K562 (cell line): ENCODE measurements around the gene NTN1. TPM values are rescaled to one million over a fixed set of nuclear protein-coding genes. Genes with fewer than 3 reads are reported as not detected.

Source experiments
- ATAC-seq: fragments of 200-7000 bp; cut with Tn5 transposase; 3 replicates; pipeline ENCODE4 v1.9.1; 2020; ENCODE audit warnings: moderate library complexity
- BruUV-seq: library from RNA; stranded (reverse); fragments of 400-500 nt; replicated peaks from 2 replicates; lab custom pipeline; 2021; lab: Mats Ljungman, UMichigan
- CTCF ChIA-PET: fragments of 300-600 bp; formaldehyde crosslinking; extraction: SDS; loops from one replicate; lab custom pipeline; 2021; ENCODE audit warnings: low intra/inter-chr PET ratio; lab: Yijun Ruan, JAX
- POLR2A ChIA-PET: fragments of 300-600, 350-650 bp; sonication (Branson Sonifier 250); formaldehyde crosslinking; extraction: SDS; loops from one replicate; lab custom pipeline; 2021; ENCODE audit warnings: antibody characterized with exemption, inconsistent platforms; lab: Yijun Ruan, JAX
- DNase-seq, 4 experiments: peaks; one replicate each; pipeline versions ENCODE4 v3.0.0 to v3.0.0-alpha.2; 2011 to 2018; ENCODE audit warnings: low spot score in 3 of 4, mixed read lengths in 3 of 4; ENCODE audit errors: extremely low read depth in 1 of 4
- FAIRE-seq: peaks from 2 replicates; lab custom pipeline; 2011; peaks lifted over from hg19 to GRCh38; lab: Jason Lieb, UNC
- H2AFZ ChIP-seq: 2 replicates; pipeline ENCODE4 v1.6.0; 2011; ENCODE audit warnings: low read depth, low read length, control low read depth, inconsistent platforms
- H3K27ac ChIP-seq: fragments of 200-600 bp; 3 replicates; pipeline ENCODE4 v1.8.0; 2011; ENCODE audit warnings: low read depth, mild to moderate bottlenecking, control low read depth, inconsistent platforms, low read length, moderate library complexity, mixed read lengths; ENCODE audit errors: extremely low read depth
- H3K27me3 ChIP-seq, 2 experiments: fragments of 300-600 bp in 1 of 2; 2 replicates in 1 of 2; 3 replicates in 1 of 2; pipeline versions ENCODE4 v1.6.0 to v1.8.0; 2011; ENCODE audit warnings: inconsistent platforms in 2 of 2, low read length in 2 of 2, mild to moderate bottlenecking in 1 of 2, mixed read lengths in 1 of 2, moderate library complexity in 1 of 2; ENCODE audit not compliant: control insufficient read depth in 2 of 2, insufficient read depth in 2 of 2
- H3K36me3 ChIP-seq: fragments of 300-600 bp; 3 replicates; pipeline ENCODE4 v1.8.0; 2011; ENCODE audit warnings: mild to moderate bottlenecking, low read length, inconsistent platforms; ENCODE audit not compliant: control insufficient read depth, insufficient read depth
- H3K4me1 ChIP-seq, 2 experiments: fragments of 200-600 bp in 1 of 2; replicated peaks in 1 of 2; 2 replicates in 1 of 2; 3 replicates in 1 of 2; pipeline versions ENCODE4 v1.5.1 to v1.8.0; 2011; ENCODE audit warnings: inconsistent platforms in 2 of 2, low read length in 2 of 2, mild to moderate bottlenecking in 1 of 2, mixed read lengths in 1 of 2, moderate library complexity in 1 of 2; ENCODE audit not compliant: control insufficient read depth in 2 of 2, insufficient read depth in 2 of 2
- H3K4me2 ChIP-seq: 2 replicates; pipeline ENCODE4 v1.6.1; 2011; ENCODE audit warnings: low read length, control low read depth, inconsistent platforms, mixed read lengths; ENCODE audit not compliant: insufficient read depth
- H3K4me3 ChIP-seq: fragments of 200-600 bp; sonication (generic), shearing (Covaris generic); 2 replicates; pipeline ENCODE4 v1.5.1; 2016; ENCODE audit warnings: control low read depth, inconsistent platforms
- H3K79me2 ChIP-seq: fragments of 200-600 bp; 3 replicates; pipeline ENCODE4 v1.8.0; 2011; ENCODE audit warnings: low read length, inconsistent platforms; ENCODE audit not compliant: control insufficient read depth, insufficient read depth
- H3K9ac ChIP-seq, 2 experiments: 2 replicates each; pipeline versions ENCODE4 v1.6.0 to v1.6.1; 2011; ENCODE audit warnings: low read depth in 2 of 2, low read length in 2 of 2, control low read depth in 1 of 2, inconsistent platforms in 1 of 2, mild to moderate bottlenecking in 1 of 2, mixed read lengths in 1 of 2; ENCODE audit not compliant: insufficient read depth in 1 of 2
- H3K9me1 ChIP-seq: one replicate; pipeline ENCODE4 v1.6.0; 2011; ENCODE audit warnings: inconsistent platforms, mild to moderate bottlenecking, low read length, moderate library complexity; ENCODE audit not compliant: control insufficient read depth, insufficient read depth
- H3K9me3 ChIP-seq: replicated peaks from 2 replicates; pipeline ENCODE4 v1.5.1; 2011; ENCODE audit warnings: low read depth, low read length, inconsistent platforms; ENCODE audit not compliant: control insufficient read depth, insufficient read depth
- H4K20me1 ChIP-seq: replicated peaks from 2 replicates; pipeline ENCODE4 v1.6.1; 2011; ENCODE audit warnings: low read length, inconsistent platforms, mixed read lengths; ENCODE audit not compliant: control insufficient read depth, insufficient read depth
- ATF1 ChIP-seq, 2 experiments: fragments of 450-650 bp in 1 of 2; IDR thresholded peaks; 2 replicates each; pipeline ENCODE4 v1.6.1; 2016; ENCODE audit warnings: missing compliant biosample characterization in 1 of 2, missing genetic modification characterization in 1 of 2
- CBFB ChIP-seq: sonication (generic); formaldehyde crosslinking; IDR thresholded peaks from 2 replicates; pipeline ENCODE4 v1.4.0; 2020; ENCODE audit warnings: mild to moderate bottlenecking, missing genetic modification reagents
- CHD4 ChIP-seq: fragments of 200-600 bp; sonication (generic); IDR thresholded peaks from 3 replicates; pipeline ENCODE4 v1.6.1; 2012; ENCODE audit warnings: low read depth, mild to moderate bottlenecking, mixed read lengths, low read length, inconsistent platforms; ENCODE audit not compliant: insufficient read depth, insufficient replicate concordance, poor library complexity, severe bottlenecking
- ELF1 ChIP-seq: fragments of 200-800 bp; sonication (Bioruptor generic); IDR thresholded peaks from 2 replicates; pipeline ENCODE4 v1.6.1; 2016; ENCODE audit warnings: missing genetic modification characterization, missing compliant biosample characterization
- ESRRA ChIP-seq: fragments of 450-650 bp; IDR thresholded peaks from 2 replicates; pipeline ENCODE4 v1.6.1; 2014; ENCODE audit warnings: low read depth, mild to moderate bottlenecking, moderate library complexity, borderline replicate concordance
- ETV5 ChIP-seq: sonication (generic); formaldehyde crosslinking; IDR thresholded peaks from 2 replicates; pipeline ENCODE4 v1.4.0; 2020; ENCODE audit warnings: low read depth, mild to moderate bottlenecking, missing genetic modification reagents
- FOXK2 ChIP-seq, 2 experiments: fragments of 450-650 bp; IDR thresholded peaks in 1 of 2; conservative IDR thresholded peaks in 1 of 2; 2 replicates each; pipeline ENCODE4 v1.6.1; 2016; ENCODE audit warnings: low read depth in 2 of 2, mild to moderate bottlenecking in 1 of 2
- HNRNPLL ChIP-seq: fragments of 200-400 bp; formaldehyde crosslinking; IDR thresholded peaks from 2 replicates; pipeline ENCODE4 v1.6.1; 2017; ENCODE audit warnings: low read length, low read depth, mild to moderate bottlenecking; ENCODE audit not compliant: poor library complexity, severe bottlenecking
- MYNN ChIP-seq, 2 experiments: sonication (generic); formaldehyde crosslinking in 1 of 2; IDR thresholded peaks; 2 replicates each; pipeline versions ENCODE4 v1.5.0 to v1.6.1; 2016 to 2020; ENCODE audit warnings: antibody characterized with exemption in 1 of 2, missing genetic modification reagents in 1 of 2
- NEUROD1 ChIP-seq: fragments of 150-350 bp; IDR thresholded peaks from 2 replicates; pipeline ENCODE4 v1.6.1; 2014; ENCODE audit warnings: borderline replicate concordance, low read length, low read depth; ENCODE audit not compliant: partially characterized antibody
- NFE2L1 ChIP-seq: fragments of 450-650 bp; IDR thresholded peaks from 2 replicates; pipeline ENCODE4 v1.6.1; 2016; ENCODE audit warnings: missing genetic modification characterization, low read depth, mild to moderate bottlenecking, missing compliant biosample characterization, moderate library complexity, borderline replicate concordance
- PHB2 ChIP-seq: fragments of 450-650 bp; IDR thresholded peaks from 2 replicates; pipeline ENCODE4 v1.6.1; 2017; ENCODE audit warnings: low read depth
- POLR2AphosphoS5 ChIP-seq: IDR thresholded peaks from 2 replicates; pipeline ENCODE4 v1.6.1; 2011; ENCODE audit warnings: mild to moderate bottlenecking, low read depth, low read length, moderate library complexity; ENCODE audit not compliant: control insufficient read depth, insufficient read depth
- PRPF4 ChIP-seq: fragments of 200-400 bp; formaldehyde crosslinking; IDR thresholded peaks from one replicate; pipeline ENCODE4 v1.6.1; 2017; ENCODE audit warnings: low read length, low read depth, mild to moderate bottlenecking; ENCODE audit not compliant: insufficient read depth, poor library complexity, severe bottlenecking
- RBM14 ChIP-seq: fragments of 200-400 bp; formaldehyde crosslinking; IDR thresholded peaks from 2 replicates; pipeline ENCODE4 v1.6.1; 2018; ENCODE audit warnings: low read depth, mild to moderate bottlenecking, low read length, moderate library complexity, borderline replicate concordance; ENCODE audit not compliant: insufficient read depth
- RFX5 ChIP-seq: IDR thresholded peaks from 2 replicates; pipeline ENCODE4 v1.6.1; 2011; ENCODE audit warnings: low read depth, mild to moderate bottlenecking, improper control_type of control experiment, low read length
- SMARCE1 ChIP-seq: fragments of 450-650 bp; IDR thresholded peaks from 2 replicates; pipeline ENCODE4 v1.7.1; 2016; ENCODE audit warnings: mild to moderate bottlenecking
- SRSF3 ChIP-seq: fragments of 200-400 bp; formaldehyde crosslinking; IDR thresholded peaks from 2 replicates; pipeline ENCODE4 v1.6.1; 2016; ENCODE audit warnings: mild to moderate bottlenecking, low read length, moderate library complexity; ENCODE audit not compliant: insufficient read depth
- ZNF121 ChIP-seq: sonication (generic); formaldehyde crosslinking; conservative IDR thresholded peaks from 2 replicates; pipeline ENCODE4 v1.8.0; 2022; ENCODE audit warnings: missing genetic modification reagents
- ZNF197 ChIP-seq: fragments of 200-800 bp; sonication (Bioruptor generic); IDR thresholded peaks from 2 replicates; pipeline ENCODE4 v1.6.1; 2016; ENCODE audit warnings: low read depth, missing genetic modification characterization, missing compliant biosample characterization
- ZNF707 ChIP-seq: fragments of 250-450 bp; sonication (Bioruptor Pico); conservative IDR thresholded peaks from 2 replicates; pipeline ENCODE4 v1.8.0; 2022; ENCODE audit warnings: inconsistent platforms, mild to moderate bottlenecking, moderate library complexity
- ZNF766 ChIP-seq: fragments of 200-800 bp; sonication (Bioruptor generic); conservative IDR thresholded peaks from 2 replicates; pipeline ENCODE4 v1.6.1; 2016; ENCODE audit warnings: missing genetic modification characterization, missing compliant biosample characterization
- WGBS: fragments of 100-300 bp; shearing (Covaris generic); methylation state at CpG from one replicate; pipeline ENCODE4 v1.1.6; 2016; ENCODE audit warnings: low coverage, mixed read lengths; ENCODE audit not compliant: insufficient coverage; ENCODE audit errors: missing lambda C conversion rate; 5-methylcytosine and 5-hydroxymethylcytosine counted together
- in situ Hi-C: fragments of 300-500 bp; cut with MboI; formaldehyde crosslinking; loops from 4 replicates; pipeline ENCODE4 v1.15.0; 2018; ENCODE audit warnings: inconsistent platforms, mixed read lengths
- intact Hi-C: fragments of 100-400 bp; cut with micrococcal nuclease; formaldehyde crosslinking; loops from 2 replicates; pipeline ENCODE4 v1.14.2; 2022
- polyA plus RNA-seq, 8 experiments: library from polyadenylated mRNA; depleted of rRNA in 4 of 8; stranded (reverse) in 5 of 8; unstranded in 3 of 8; fragments of >200 nt; fragmentation: Nextera tagmentation in 2 of 8; fragmentation: Illumina TruSeq in 1 of 8; extraction: Ambion mirVana in 2 of 8; extraction: Trizol in 1 of 8; gene quantifications; 2 replicates each; pipeline versions ENCODE4 v1.2.1 to v1.2.3, GENCODE V29; 2011 to 2014; ENCODE audit warnings: inconsistent platforms in 1 of 8, missing spikeins in 1 of 8
- total RNA-seq, 7 experiments: library from RNA; depleted of rRNA in 6 of 7; stranded (reverse); fragments of >200 nt in 6 of 7; fragmentation: Illumina TruSeq in 2 of 7; extraction: Trizol in 2 of 7; gene quantifications; 2 replicates each; pipeline versions ENCODE4 v1.2.1 to v1.2.3, GENCODE V29; 2011 to 2021; ENCODE audit warnings: low replicate concordance in 1 of 7

Gene NTN1
- total and polyA plus RNA-seq, 9 of the 15 experiments (the other 6 are each of a cell fraction or from before 2014, with no cell fraction given) = 0.02 TPM; not detected in 8

DNA sequence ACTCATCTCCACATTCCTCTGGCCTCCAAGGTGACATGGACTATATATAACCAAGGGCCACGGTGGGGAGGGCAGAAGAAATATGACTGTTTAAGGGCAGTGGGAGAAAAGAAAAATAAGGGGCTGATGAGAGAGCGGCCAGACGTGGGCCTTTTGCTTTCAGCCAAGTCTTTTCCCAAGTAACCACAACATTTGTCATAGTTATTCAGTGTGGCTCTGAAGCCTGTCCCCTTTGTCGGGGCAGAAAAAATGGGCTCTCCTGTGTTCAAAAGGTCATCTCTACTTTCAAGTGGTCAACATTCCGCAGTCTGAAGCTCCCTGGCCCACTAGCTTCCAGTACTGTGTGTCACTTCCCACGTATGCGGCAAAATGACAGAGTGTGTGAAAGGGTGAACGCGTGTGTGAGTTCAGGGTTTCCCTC, 245.4 kb downstream of the NTN1 start (continued):
- TF ChIP-seq ZNF766 (no peak), POLR2AphosphoS5 (no peak)

GRCh38 chr17:9268546-9268945, 247.2 kb downstream of the NTN1 start:
- TF ChIP-seq PRPF4 (no peak), ELF1 (tag) (no peak), RBM14 (no peak), ATF1 (CRISPR knock-in tag; IDR thresholded peaks at IDR 0.05) (no peak), ATF1 (tag; IDR thresholded peaks at IDR 0.05) (no peak), CHD4 (no peak), PHB2 (no peak), ZNF197 (CRISPR knock-in tag) (no peak), SMARCE1 (no peak), ETV5 (CRISPR knock-in tag) (no peak), ZNF707 (CRISPR knock-in tag) (no peak), HNRNPLL (no peak), ZNF121 (CRISPR knock-in tag) (no peak), NFE2L1 (tag) (no peak), NEUROD1 (no peak), CBFB (no peak), FOXK2 (conservative IDR thresholded peaks at IDR 0.05 in 1 of 2, IDR thresholded peaks at IDR 0.05 in 1 of 2; ENCODE audit: low read depth in 2 of 2) (no peak), ESRRA (no peak), SRSF3 (no peak), RFX5 (no peak), MYNN (IDR thresholded peaks at IDR 0.05) (no peak), MYNN (CRISPR knock-in tag; IDR thresholded peaks at IDR 0.05) (no peak)
- no peaks in the 10 kb centered on the region for H3K36me3 ChIP-seq
- H3K4me1 ChIP-seq = no peaks in the 10 kb centered on the region
- no peak overlapping the region for H3K9ac ChIP-seq
- no peak overlapping the region for H2AFZ ChIP-seq
- no TSS peak for BruUV-seq
- 1% methylated on average over 4 of the region's 6 CpGs for WGBS
- FAIRE-seq = no peak
- H3K9me1 ChIP-seq = no peaks in the 10 kb centered on the region
- ATAC-seq = no peak
- H3K27me3 ChIP-seq = peaks cover 0 to 32% of the 10 kb centered on the region in 2 experiments; a peak in 2 of 5 replicates
- H3K4me2 ChIP-seq = no peak overlapping the region
- no peak for DNase-seq
- no peaks in the 10 kb centered on the region for H3K9me3 ChIP-seq
- CTCF ChIA-PET = no interaction called here
- in situ Hi-C loops (no loop called here), intact Hi-C loops (no loop called here)
- H4K20me1 ChIP-seq = no peaks in the 10 kb centered on the region
- H3K27ac ChIP-seq = no peak overlapping the region
- H3K4me3 ChIP-seq = no peak overlapping the region
- POLR2A ChIA-PET = interaction anchor here (0.5 kb wide), 1 partner anchor 427 kb away, joined by 3 read pairs; no protein-coding TSS in a partner anchor
- H3K79me2 ChIP-seq = no peaks in the 10 kb centered on the region
